GM18870 (cell line): ENCODE measurements around the gene CAPSL.
"Not testable (repeated sequence)": the region's sequence is repeated elsewhere in the genome, so short reads cannot be mapped to it uniquely, and the experiment has no call there.

Experiments
- ATAC-seq: cut with Tn5 transposase; IDR thresholded peaks from one replicate; pipeline ENCODE4 v1.9.1; 2021; ENCODE audit warnings: moderate library complexity; ENCODE audit not compliant: unreplicated experiment

Gene CAPSL

GRCh38 chr5:35908228-35908627, 30.2 kb downstream of the CAPSL start:
- ATAC-seq: no peak

GRCh38 chr5:35904443-35905132, 33.8 kb downstream of the CAPSL start:
- ATAC-seq: peak; percentile 70

GRCh38 chr5:35903631-35904203, 34.7 kb downstream of the CAPSL start:
- no peak for ATAC-seq

GRCh38 chr5:35902046-35902672, 36.3 kb downstream of the CAPSL start:
- ATAC-seq: peak; percentile 61

DNA sequence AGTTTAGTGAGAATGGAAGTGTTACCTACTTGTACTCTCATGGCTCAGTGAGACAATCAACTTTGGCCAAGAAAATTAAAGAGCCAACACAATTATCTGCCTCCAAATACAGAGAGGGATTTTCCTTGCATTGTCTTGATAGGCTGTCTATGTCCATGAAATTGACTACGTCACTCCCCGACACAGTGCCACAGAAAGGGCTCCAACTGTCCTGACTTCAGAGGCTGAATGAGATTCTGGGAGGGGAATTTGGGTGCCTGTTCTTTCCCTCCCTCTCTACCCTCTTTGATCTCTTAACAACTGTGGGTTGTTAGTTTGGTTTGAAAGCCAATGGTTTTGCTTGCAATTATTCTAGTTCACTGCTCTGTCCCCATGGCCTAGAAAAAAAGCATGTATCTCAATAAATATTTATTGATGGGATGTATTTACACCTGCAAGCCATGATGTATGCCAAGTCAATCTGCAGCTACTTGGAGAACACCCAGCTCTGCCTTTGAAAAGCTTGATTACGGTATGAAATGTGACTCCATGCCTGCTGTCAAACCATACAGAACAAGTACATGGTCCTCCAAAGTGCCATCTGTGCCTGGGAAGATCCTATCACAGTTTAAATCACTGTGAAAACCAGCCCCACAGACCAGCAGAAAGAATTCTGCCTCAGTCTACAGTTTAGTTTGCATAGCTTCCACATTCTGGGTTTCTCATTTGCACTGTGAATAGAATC, 37.3 kb downstream of the CAPSL start:
- no peak for ATAC-seq

- ATAC-seq: peak; percentile 31
Observed at GRCh38 chr5:35899800-35900199, 38.6 kb downstream of the CAPSL start.

DNA sequence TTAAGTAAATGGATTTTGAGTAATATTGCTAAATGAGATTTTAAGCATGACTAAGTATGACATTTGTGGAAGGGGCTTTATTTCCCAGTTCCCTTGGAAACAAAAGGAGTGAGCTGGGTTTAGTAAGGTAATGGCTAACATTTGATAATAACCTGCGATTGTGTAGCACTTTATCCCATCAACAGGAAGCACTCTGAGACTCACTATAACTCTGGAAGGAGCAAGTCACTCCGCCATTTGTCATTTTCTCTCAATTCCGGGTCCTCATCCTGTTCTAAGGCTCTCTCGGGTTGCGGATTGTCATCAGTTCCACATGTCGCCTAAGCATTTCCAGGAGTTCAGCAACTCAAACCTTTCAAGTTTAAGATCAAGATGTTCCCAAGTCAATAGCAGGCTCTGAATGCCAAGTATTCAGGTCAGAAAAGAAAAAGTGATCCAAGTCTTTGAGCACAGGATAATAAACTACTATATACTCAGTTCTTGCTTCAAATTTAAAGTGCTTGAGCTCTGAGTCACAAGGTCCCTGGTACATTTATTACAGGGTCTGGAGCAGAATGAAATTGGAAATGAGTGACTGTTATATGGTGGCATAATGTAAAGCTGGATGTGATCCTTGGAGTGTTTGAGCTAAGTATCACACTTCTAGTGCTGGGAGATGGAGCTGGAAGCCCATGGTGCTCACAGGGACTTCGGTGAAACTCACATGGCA, 39.3 kb downstream of the CAPSL start:
- no peak for ATAC-seq

DNA sequence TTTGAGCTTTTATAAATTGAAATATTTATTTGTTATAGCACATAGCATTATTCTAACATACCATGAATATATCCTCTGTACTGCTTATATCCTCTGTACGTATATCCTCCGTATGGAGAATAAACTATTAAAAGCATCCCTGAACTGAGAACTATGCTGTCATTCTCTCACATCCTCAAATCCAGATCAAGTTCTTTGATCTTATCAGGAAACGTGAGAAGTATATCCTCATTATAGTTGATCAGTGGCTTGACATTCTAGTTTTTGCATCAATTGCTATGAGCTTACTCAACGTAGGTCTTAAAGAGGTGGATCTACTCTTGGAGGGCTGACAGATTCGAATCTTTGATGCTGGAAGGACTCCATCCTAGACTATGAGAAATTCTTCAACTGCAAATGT, 44.3 kb downstream of the CAPSL start:
- ATAC-seq: no peak

- ATAC-seq: not testable (repeated sequence)
Observed at GRCh38 chr5:35892799-35893198, 45.6 kb downstream of the CAPSL start.

DNA sequence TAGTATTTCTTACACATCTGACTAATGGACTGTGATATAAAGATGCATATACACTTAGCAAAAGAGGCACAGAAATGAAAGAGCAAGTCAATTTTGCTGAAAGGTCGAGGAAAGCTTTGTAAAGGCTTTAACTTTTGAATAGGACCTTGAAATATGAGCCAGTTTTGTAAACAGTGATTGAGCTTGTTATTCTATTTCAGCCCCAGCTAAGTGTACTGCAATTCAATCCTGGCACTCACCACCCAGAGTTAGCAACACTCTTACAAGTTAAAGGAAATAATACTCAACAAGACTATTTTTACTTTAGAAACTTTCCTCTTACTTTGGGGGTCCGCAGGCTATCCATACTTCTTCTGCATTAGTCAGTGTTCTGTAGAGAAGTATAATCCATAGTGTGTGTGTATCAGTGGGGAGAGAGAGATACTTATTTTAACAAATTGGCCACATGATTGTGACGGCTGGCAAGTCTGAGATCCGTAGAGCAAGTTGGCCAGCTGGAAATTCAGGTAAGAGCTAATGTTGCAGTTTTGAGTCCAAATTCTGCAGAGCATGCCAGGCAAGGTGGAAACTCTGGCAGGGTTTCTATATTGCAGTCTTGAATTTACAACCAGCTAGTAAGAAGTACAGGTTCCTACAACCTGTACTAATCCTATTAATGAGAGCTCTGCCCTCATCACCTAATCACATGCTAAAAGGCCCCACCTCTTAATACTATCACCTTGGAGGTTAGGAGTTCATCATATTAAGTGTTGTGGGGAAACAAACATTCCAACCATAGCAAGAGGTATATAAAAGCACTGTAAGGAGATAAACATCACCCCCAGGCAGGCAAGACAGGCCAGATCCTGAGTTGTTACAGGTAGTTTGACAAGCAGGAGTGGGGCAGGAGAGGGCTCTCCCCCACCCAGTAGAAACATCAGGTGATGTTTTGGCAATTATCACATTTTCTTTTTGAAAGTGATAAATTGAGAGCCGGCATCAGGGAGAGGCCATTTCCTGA, 48.1 kb downstream of the CAPSL start:
- ATAC-seq: no peak

DNA sequence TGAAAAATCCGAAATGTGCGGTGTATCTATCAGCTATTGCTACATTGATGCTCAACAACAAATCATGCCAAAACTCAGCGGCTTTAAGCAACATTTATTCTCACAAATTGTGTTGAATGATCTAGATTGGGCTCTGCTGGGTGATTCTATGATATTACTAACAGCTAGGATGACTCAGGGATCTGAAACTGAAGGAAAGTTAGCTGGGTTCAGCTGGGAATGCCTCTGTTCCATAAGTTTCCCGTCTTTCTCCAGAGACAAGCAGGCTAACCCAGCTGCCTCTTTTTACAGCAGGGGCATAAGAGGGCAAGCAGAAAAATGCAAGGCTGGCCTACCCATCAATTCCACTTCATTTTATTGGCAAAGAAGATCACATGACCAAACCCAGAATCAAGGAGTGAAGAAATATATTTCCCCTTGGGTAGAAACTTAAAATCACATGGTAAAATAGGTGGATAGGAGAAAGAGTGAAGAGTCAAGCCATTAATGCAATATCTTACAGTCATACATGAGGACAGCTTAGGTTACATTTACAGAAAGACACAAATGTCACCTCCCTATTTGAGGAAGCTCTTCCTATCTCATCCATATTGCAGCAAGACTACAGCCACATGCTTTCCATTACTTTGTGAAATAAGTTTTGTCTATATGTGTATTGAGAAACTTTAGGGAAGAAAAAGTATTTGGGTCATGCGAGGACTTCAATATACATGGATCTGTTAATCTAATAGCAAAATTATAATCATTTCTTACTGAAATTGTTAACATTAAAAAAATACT, 50.9 kb downstream of the CAPSL start:
- no peak for ATAC-seq

DNA sequence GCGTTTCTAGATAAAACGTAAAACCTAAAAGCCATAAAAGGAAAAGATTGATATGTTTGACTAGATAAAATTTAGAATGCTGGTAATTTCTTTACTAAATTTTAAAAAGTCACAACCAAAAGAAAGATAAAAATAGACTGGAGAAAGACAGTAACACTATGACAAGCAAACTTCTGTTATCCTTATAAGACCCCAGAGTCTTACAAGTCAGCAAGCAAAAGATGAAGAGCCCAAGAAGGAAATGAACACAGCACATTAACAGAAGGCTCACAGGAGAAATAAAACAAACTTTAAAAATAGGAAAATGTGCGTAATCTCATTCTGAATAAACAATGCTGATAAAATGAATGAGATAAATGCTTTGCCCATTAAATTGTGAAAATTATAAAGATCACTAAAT, 52.0 kb downstream of the CAPSL start:
- no peak for ATAC-seq

DNA sequence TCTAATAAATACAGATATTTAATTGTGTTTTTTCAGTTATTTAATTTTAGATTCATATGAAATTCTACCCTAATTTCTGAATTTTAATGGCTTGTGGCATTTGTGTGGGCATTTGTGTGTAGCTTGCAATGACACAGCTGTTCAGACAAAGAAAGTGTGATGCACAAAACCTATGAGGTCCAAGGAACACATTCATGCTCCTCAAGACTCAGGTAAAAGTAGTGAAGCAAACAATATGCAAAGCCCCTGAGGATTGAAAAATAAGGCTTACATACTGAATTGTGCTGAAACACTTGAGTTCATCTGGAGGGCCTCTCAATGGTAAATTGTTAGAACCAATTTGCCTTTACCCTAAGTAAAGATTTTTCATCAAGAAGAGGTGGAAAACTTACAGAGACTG, 53.6 kb downstream of the CAPSL start:
- peak; percentile 22 for ATAC-seq

DNA sequence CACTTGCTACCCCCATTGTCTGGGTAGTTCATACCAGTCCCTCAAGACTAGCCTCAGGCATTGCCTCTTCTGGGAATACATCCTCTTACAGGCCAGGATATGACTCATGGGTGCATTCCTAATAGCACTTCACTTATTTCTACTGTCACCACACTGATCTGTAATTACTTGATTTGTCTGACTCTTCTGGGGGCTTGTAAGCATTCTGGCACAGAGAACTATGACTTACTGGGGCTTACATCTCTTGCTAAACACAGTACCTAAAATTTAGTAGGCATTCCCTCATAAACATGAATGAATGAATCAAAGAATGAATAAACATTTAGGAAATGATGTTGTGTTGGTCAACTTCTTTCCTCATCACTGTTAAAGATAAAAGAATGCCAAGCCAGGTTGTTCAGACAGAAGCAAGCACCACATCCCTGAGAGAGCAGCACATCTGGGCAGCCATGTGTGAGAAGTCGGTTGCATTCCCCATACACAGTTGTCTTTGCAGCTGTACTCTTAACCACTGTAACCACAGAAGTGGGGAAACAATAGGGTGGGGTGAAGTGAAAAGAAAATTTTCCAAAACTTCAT, 54.1 kb downstream of the CAPSL start:
- ATAC-seq: peak; percentile 68

DNA sequence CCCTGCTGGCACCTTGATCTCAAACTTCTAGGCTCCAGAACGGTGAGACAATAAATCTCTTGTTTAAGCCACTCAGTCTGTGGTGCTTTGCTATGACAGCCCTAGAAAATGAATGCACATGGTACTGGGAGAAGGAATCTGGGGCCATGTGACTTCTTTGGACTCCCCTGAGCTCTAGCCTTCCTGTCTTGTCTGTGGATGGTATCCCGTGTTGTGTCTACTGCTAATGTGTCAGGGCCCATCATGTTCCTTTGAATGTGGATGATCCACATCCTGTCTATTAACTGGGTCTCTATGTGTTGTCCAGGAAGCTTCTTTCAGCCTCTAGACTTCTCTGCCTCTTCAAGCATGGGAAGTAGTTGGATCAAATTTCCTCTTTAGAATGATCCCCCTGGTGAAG, 56.7 kb downstream of the CAPSL start:
- no peak for ATAC-seq

DNA sequence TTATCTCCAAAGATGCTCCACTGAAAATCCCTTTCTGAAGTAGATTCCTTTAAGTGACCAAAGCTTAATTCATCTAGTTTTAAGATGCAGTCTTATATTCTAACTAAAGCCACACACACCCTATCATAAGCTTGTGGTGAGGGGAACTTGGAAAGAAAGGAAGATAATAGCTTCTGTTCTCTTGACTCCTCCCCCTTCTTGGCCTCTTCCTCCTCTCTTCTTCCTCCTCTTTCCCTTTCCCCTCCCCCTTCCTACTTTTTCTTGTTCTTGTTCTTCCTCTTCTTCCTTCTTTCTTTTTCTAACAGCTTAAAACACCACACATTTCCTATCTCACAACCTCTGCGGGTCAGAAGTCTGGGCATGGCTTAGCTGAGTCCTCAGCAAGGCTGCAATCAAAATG, 58.3 kb downstream of the CAPSL start:
- ATAC-seq: no peak

- no peak for ATAC-seq
Observed at GRCh38 chr5:35879649-35880048, 58.8 kb downstream of the CAPSL start.

- ATAC-seq: no peak
Observed at GRCh38 chr5:35879096-35879495, 59.3 kb downstream of the CAPSL start.

DNA sequence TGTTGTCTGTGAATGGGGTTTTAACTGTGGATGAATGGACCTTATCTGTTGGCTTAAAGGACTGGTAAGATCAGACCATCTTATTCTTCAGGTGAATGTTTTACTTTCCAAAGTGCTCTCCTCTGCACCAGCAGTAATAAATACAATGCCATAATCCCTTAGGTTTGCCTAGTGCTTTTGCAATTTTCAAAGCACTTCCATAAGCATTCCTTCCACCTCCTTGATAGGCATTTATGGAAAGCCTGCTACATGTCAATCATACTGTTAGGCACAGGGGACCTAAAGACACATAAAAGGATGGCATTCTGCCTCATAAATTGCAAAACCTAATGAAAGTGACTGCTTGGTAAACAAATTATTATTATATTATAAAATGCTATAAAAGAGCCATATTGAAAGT, 60.3 kb downstream of the CAPSL start:
- no peak for ATAC-seq
